ENCODE measurements around the gene SLCO4A1. TPM values are rescaled to one million over a fixed set of nuclear protein-coding genes. Genes with fewer than 3 reads are reported as not detected.

The SLCO4A1 gene
- total and polyA plus RNA-seq, 2 experiments from 2014 or later: 0.15 to 1.0 TPM

DNA sequence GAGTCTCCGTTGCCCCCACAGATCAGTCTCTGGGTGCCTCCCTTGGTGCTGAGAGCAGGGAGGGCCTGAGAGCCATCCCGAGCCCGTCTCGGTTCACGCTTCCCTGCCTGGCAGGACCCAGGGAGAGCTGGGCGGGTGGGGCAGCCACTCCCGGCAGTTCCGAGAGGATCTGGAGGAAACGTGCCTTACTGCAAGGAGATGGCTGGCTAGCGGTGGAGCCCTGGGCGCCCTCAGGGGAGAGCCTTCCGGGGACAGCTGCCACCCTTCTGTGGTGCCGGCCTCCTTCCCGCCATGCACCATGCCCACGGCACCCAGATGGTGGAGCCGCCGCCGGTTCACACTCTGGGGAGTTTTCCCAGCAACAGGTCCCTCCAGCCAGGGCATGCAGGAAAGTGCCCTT, 45.8 kb upstream of the SLCO4A1 start:
- Histone ChIP-seq H3K27ac (no peak overlapping the region), H3K4me1 (ENCODE audit: low read depth) (no peaks in the 10 kb centered on the region), H3K9me3 (ENCODE audit: low read depth) (no peaks in the 10 kb centered on the region), H3K4me3 (no peak overlapping the region), H3K36me3 (no peaks in the 10 kb centered on the region), H3K27me3 (no peaks in the 10 kb centered on the region)
- DNase-seq (ENCODE audit: low read depth in 1 of 2, low spot score in 1 of 2): no peak
- TF ChIP-seq, protein P1, sequence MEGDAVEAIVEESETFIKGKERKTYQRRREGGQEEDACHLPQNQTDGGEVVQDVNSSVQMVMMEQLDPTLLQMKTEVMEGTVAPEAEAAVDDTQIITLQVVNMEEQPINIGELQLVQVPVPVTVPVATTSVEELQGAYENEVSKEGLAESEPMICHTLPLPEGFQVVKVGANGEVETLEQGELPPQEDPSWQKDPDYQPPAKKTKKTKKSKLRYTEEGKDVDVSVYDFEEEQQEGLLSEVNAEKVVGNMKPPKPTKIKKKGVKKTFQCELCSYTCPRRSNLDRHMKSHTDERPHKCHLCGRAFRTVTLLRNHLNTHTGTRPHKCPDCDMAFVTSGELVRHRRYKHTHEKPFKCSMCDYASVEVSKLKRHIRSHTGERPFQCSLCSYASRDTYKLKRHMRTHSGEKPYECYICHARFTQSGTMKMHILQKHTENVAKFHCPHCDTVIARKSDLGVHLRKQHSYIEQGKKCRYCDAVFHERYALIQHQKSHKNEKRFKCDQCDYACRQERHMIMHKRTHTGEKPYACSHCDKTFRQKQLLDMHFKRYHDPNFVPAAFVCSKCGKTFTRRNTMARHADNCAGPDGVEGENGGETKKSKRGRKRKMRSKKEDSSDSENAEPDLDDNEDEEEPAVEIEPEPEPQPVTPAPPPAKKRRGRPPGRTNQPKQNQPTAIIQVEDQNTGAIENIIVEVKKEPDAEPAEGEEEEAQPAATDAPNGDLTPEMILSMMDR (IDR thresholded peaks at IDR 0.05; ENCODE audit: low read depth, low read length): no peak

DNA sequence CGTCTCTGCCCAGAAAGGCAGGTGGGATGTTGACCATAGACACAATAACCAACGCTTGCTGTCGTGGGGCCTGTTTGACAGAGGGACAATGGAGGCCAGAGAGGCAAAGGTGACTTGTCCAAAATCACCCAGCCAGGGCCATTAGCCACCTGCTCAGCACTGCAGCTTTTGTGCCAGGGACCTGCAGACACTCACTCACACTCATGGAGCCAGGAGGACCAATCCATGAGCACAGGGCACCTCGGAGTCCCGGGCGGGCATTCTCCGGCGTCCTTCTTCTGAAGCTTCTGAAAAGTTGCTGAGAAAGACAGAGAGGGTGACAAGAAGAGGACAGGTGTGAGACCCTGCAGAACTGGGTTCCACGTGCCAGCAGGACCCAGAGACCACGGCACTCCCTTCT, 45.4 kb upstream of the SLCO4A1 start:
- Histone ChIP-seq H3K27me3 (no peaks in the 10 kb centered on the region), H3K4me3 (no peak overlapping the region), H3K27ac (no peak overlapping the region), H3K36me3 (no peaks in the 10 kb centered on the region), H3K9me3 (ENCODE audit: low read depth) (no peaks in the 10 kb centered on the region), H3K4me1 (ENCODE audit: low read depth) (no peaks in the 10 kb centered on the region)
- DNase-seq (ENCODE audit: low read depth in 1 of 2, low spot score in 1 of 2): no peak
- TF ChIP-seq, protein P1 (IDR thresholded peaks at IDR 0.05; ENCODE audit: low read depth, low read length): no peak

DNA sequence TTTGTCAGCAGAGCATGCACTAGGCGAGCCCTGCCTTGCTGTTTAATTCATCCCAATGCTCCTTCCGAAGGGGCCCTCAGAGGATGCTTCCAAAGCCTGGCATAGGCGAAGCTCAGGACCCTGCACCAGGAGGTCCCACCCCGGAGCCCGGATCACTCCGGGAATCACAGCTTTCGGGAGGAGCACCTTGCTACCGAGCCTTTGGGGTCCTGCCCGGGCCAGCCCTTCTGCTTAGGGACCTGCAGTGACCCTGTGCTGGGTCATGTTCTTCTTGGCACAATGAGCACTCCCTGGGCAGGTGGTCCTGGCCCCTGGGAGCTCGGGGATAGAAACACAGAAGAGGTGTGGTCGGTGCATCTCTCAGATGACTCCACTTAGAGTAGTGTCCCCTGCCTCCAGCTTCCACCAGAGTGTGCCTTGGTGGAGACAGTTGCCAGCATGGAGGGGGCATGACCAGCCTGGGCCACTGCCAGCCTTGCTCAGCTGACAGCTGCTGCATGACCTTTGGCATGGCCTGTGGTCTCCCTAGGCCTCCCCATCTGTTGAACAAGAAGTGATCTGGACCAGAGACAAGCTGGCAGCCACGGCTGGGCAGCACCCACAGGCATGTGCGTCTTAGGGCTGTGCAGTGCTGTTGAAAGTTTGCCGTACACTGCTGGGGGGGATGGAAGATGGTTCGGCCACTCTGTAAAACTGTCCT, 44.7 kb upstream of the SLCO4A1 start:
- Histone ChIP-seq H3K27ac (no peak overlapping the region), H3K27me3 (no peaks in the 10 kb centered on the region), H3K4me1 (ENCODE audit: low read depth) (no peaks in the 10 kb centered on the region), H3K4me3 (no peak overlapping the region), H3K36me3 (no peaks in the 10 kb centered on the region), H3K9me3 (ENCODE audit: low read depth) (no peaks in the 10 kb centered on the region)
- TF ChIP-seq, protein P1 (IDR thresholded peaks at IDR 0.05; ENCODE audit: low read depth, low read length): no peak
- DNase-seq (ENCODE audit: low read depth in 1 of 2, low spot score in 1 of 2): no peak

DNA sequence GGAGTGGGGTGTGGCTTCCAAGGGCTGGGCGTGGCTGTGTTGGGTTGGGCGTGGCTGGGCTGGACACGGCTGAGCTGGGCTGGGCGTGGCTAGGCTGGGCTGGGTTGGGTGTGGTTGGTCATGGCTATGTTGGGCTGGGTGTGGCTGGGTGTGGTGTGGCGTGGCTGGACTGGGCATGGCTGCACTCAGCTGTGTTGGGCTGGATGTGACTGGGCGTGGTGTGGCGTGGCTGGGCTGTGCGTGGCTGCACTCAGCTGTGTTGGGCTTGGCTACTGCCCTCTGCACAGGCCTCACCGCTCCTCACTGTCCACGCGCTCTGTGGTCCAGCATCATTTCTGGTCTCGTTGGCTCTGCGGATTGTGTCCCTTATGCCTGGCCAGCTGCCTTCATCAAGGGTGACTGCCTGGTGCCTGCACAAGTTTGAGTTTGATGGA, 43.5 kb upstream of the SLCO4A1 start:
- Histone ChIP-seq H3K27me3 (no peaks in the 10 kb centered on the region), H3K36me3 (no peaks in the 10 kb centered on the region), H3K4me1 (ENCODE audit: low read depth) (no peaks in the 10 kb centered on the region), H3K27ac (no peak overlapping the region), H3K9me3 (ENCODE audit: low read depth) (no peaks in the 10 kb centered on the region), H3K4me3 (no peak overlapping the region)
- TF ChIP-seq, protein P1 (IDR thresholded peaks at IDR 0.05; ENCODE audit: low read depth, low read length): no peak
- no peak for DNase-seq (ENCODE audit: low read depth in 1 of 2, low spot score in 1 of 2)

DNA sequence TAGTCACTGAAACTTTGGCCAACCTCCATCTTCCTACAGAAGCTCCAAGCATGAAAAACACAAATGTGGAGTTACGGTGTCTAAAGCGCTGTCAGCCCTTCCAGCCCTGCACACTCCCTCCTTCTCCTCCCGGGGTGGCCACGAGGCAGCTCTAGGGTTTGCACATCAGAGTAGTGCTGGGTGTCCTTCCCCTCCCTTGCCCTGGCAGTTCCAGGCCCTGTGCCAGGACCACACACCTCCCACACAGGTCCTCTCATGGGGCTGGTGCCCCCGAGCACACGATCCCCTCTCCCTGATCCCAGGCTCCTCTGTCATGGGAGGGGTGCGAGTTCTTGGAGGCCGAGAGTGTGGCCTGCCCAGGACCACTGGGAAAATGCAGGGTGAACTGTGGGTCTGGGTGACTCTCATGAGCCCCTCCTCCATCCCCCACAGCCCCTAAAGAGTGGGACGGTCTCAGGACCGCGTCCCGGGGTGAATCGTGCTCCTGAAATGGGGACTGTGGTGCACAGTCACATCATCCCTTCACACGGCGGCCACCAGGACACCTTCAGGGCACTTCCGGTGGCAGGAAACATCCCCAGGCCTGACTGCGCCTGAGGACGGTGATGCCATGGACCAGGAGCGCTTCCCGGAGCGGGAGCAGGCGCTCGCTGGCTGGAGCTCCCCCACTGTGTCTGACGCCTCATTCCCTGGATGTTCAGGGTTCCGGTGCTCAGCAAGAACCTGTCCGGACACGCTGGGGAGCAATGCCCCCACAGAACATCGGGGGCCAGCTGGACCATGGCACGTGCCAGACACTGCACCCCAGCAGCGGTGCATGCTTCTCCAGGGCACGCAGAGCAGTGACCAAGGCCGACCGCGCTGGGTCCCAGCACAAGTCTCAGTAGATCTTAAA, 42.8 kb upstream of the SLCO4A1 start:
- no peak overlapping the region for H3K27ac ChIP-seq

More for the DNA sequence above, 42.8 kb upstream of the SLCO4A1 start:
- no peak for DNase-seq (ENCODE audit: low read depth in 1 of 2, low spot score in 1 of 2)
- H3K4me3 ChIP-seq: no peak overlapping the region
- H3K9me3 ChIP-seq (ENCODE audit: low read depth): no peaks in the 10 kb centered on the region
- H3K36me3 ChIP-seq: no peaks in the 10 kb centered on the region
- no peaks in the 10 kb centered on the region for H3K27me3 ChIP-seq
- TF ChIP-seq, protein P1 (IDR thresholded peaks at IDR 0.05; ENCODE audit: low read depth, low read length): no peak
- no peaks in the 10 kb centered on the region for H3K4me1 ChIP-seq (ENCODE audit: low read depth)

All from cardiac muscle cell (in vitro differentiated cells and primary cell).